Naive thymus-derived CD4-positive, alpha-beta T cell (primary cell): ENCODE measurements around the gene DNASE1. TPM values are rescaled to one million over a fixed set of nuclear protein-coding genes. Genes with fewer than 3 reads are reported as not detected.

Experiments used
- ATAC-seq: fragments of 150-1000 bp; cut with Tn5 transposase; 2 replicates; pipeline ENCODE4 v1.10.0; 2021; ENCODE audit warnings: mild to moderate bottlenecking, moderate library complexity
- CTCF ChIA-PET: fragments of 350-600 bp; sonication (Branson Sonifier 250); formaldehyde crosslinking; loops from one replicate; lab custom pipeline; 2021; ENCODE audit warnings: antibody characterized with exemption; lab: Charles Lee
- POLR2A ChIA-PET: fragments of 350-600 bp; sonication (Branson Sonifier 250); formaldehyde crosslinking; loops from one replicate; lab custom pipeline; 2021; ENCODE audit warnings: antibody characterized with exemption, inconsistent platforms; lab: Charles Lee
- DNase-seq, 9 donors: peaks; one replicate each; pipeline versions ENCODE4 v3.0.0 to v3.0.0-alpha.2; 2020 to 2022; ENCODE audit warnings: mixed read lengths in 1 of 9
- H3K27ac ChIP-seq: one replicate; pipeline ENCODE4 v1.7.0; 2013; ENCODE audit warnings: mild to moderate bottlenecking, low read depth, low read length, moderate library complexity
- H3K27me3 ChIP-seq, 2 donors: one replicate each; pipeline ENCODE4 v1.7.0; 2013; ENCODE audit warnings: low read length in 2 of 2, mild to moderate bottlenecking in 2 of 2, moderate library complexity in 2 of 2; ENCODE audit not compliant: control insufficient read depth in 2 of 2, insufficient read depth in 2 of 2
- H3K36me3 ChIP-seq, 3 experiments: 1 replicate in 2 of 3; 2 replicates in 1 of 3; pipeline ENCODE4 v1.7.0; 2013; ENCODE audit warnings: low read length in 3 of 3, mild to moderate bottlenecking in 3 of 3, moderate library complexity in 1 of 3; ENCODE audit not compliant: insufficient read depth in 3 of 3, control insufficient read depth in 2 of 3
- H3K4me1 ChIP-seq, 2 donors: one replicate each; pipeline ENCODE4 v1.7.0; 2013; ENCODE audit warnings: low read length in 2 of 2, mild to moderate bottlenecking in 2 of 2, moderate library complexity in 1 of 2; ENCODE audit not compliant: control insufficient read depth in 2 of 2, insufficient read depth in 2 of 2
- H3K4me3 ChIP-seq: 2 replicates; pipeline ENCODE4 v1.7.0; 2013; ENCODE audit warnings: mild to moderate bottlenecking, low read length
- H3K9me3 ChIP-seq, 3 experiments: 1 replicate in 2 of 3; 2 replicates in 1 of 3; pipeline ENCODE4 v1.7.0; 2013; ENCODE audit warnings: low read length in 3 of 3; ENCODE audit not compliant: control insufficient read depth in 2 of 3
- H3K27ac Mint-ChIP-seq, 9 donors: one replicate each; pipeline ENCODE4 v1.8.0; 2020 to 2022; ENCODE audit warnings: mixed read lengths in 9 of 9, mild to moderate bottlenecking in 8 of 9, moderate library complexity in 5 of 9, inconsistent platforms in 2 of 9
- H3K27me3 Mint-ChIP-seq, 5 donors: one replicate each; pipeline ENCODE4 v1.8.0; 2021 to 2022; ENCODE audit warnings: mixed read lengths in 5 of 5, mild to moderate bottlenecking in 1 of 5
- H3K36me3 Mint-ChIP-seq, 5 donors: one replicate each; pipeline ENCODE4 v1.8.0; 2020 to 2022; ENCODE audit warnings: mixed read lengths in 5 of 5, mild to moderate bottlenecking in 3 of 5, inconsistent platforms in 1 of 5
- H3K4me1 Mint-ChIP-seq, 7 donors: one replicate each; pipeline ENCODE4 v1.8.0; 2020 to 2022; ENCODE audit warnings: mixed read lengths in 7 of 7, mild to moderate bottlenecking in 3 of 7, inconsistent platforms in 1 of 7
- H3K4me3 Mint-ChIP-seq, 10 donors: one replicate each; pipeline ENCODE4 v1.8.0; 2020 to 2022; ENCODE audit warnings: mild to moderate bottlenecking in 10 of 10, mixed read lengths in 10 of 10, moderate library complexity in 6 of 10, inconsistent platforms in 2 of 10
- H3K9me3 Mint-ChIP-seq, 11 donors: one replicate each; pipeline ENCODE4 v1.8.0; 2020 to 2022; ENCODE audit warnings: mixed read lengths in 11 of 11, mild to moderate bottlenecking in 4 of 11, inconsistent platforms in 1 of 11, moderate library complexity in 1 of 11
- intact Hi-C, 2 donors: fragments of 100-400 bp; cut with micrococcal nuclease; formaldehyde crosslinking; loops; one replicate each; pipeline ENCODE4 v1.15.1; 2023
- polyA plus RNA-seq, 2 donors: library from polyadenylated mRNA; unstranded; fragments of 300-500 nt; fragmentation: Illumina TruSeq; gene quantifications; one replicate each; pipeline ENCODE4 v1.2.3, GENCODE V29; 2021
- total RNA-seq, 6 experiments: library from RNA in 5 of 6; stranded (reverse) in 5 of 6; gene quantifications; 1 replicate in 5 of 6; 2 replicates in 1 of 6; pipeline ENCODE4 v1.2.3 and lab custom pipeline; 2021 to 2026

The DNASE1 gene
- total and polyA plus RNA-seq, 7 experiments from 2014 or later = 5.6 to 59.6 (median 35.9) TPM

GRCh38 chr16:3670711-3671110 is 16.2 kb downstream of the DNASE1 start:
- CTCF ChIA-PET = no interaction called here
- Mint-ChIP-seq H3K36me3 (peaks cover 0 to 18% (median 6%) of the 10 kb centered on the region in 5 donors), H3K27ac (peak overlapping the region in 3 of 9 donors; percentile 28 to 41 (median 34))

GRCh38 chr16:3671424-3671823 is 16.9 kb downstream of the DNASE1 start:
- Histone ChIP-seq H3K9me3 (no peaks in the 10 kb centered on the region), H3K4me1 (peaks cover 0 to under 1% of the 10 kb centered on the region in 2 donors), H3K36me3 (peaks cover 0 to 74% (median 5%) of the 10 kb centered on the region in 3 experiments), H3K4me3 (no peak overlapping the region), H3K27me3 (no peaks in the 10 kb centered on the region), H3K27ac (no peak overlapping the region)
- CTCF ChIA-PET = no interaction called here
- Mint-ChIP-seq H3K9me3 (no peaks in the 10 kb centered on the region), H3K27ac (peak overlapping the region in 1 of 9 donors; percentile 39), H3K4me3 (no peak overlapping the region), H3K27me3 (no peaks in the 10 kb centered on the region), H3K4me1 (peaks cover 0 to 14% (median 2%) of the 10 kb centered on the region in 7 donors), H3K36me3 (peaks cover 0 to 18% (median 6%) of the 10 kb centered on the region in 5 donors)
- ATAC-seq (no peak), DNase-seq (no peak)
- POLR2A ChIA-PET = no interaction called here
- intact Hi-C loops = no loop called here

More at GRCh38 chr16:3670711-3671110, 16.2 kb downstream of the DNASE1 start:
- ATAC-seq (no peak), DNase-seq (no peak)
- peaks cover 5 to 7% of the 10 kb centered on the region in 2 donors for H3K4me1 ChIP-seq
- POLR2A ChIA-PET = no interaction called here
- Mint-ChIP-seq H3K27me3 (no peaks in the 10 kb centered on the region), H3K4me3 (no peak overlapping the region), H3K9me3 (no peaks in the 10 kb centered on the region), H3K4me1 (peaks cover 5 to 21% (median 9%) of the 10 kb centered on the region in 7 donors)
- H3K27me3 ChIP-seq = no peaks in the 10 kb centered on the region
- intact Hi-C loops = no loop called here
- H3K27ac ChIP-seq = no peak overlapping the region
- no peak overlapping the region for H3K4me3 ChIP-seq
- H3K9me3 ChIP-seq = no peaks in the 10 kb centered on the region
- H3K36me3 ChIP-seq = peaks cover 0 to 67% (median 5%) of the 10 kb centered on the region in 3 experiments

- Histone ChIP-seq H3K4me1 (no peaks in the 10 kb centered on the region), H3K27ac (no peak overlapping the region), H3K36me3 (peaks cover 0 to 81% (median 10%) of the 10 kb centered on the region in 3 experiments), H3K27me3 (no peaks in the 10 kb centered on the region), H3K4me3 (no peak overlapping the region), H3K9me3 (no peaks in the 10 kb centered on the region)
- Mint-ChIP-seq H3K27ac (no peak overlapping the region), H3K9me3 (no peaks in the 10 kb centered on the region), H3K4me3 (no peak overlapping the region), H3K27me3 (no peaks in the 10 kb centered on the region), H3K36me3 (peaks cover 0 to 21% (median 9%) of the 10 kb centered on the region in 5 donors), H3K4me1 (peaks cover 0 to 10% (median 0%) of the 10 kb centered on the region in 7 donors)
- no peak for ATAC-seq
- POLR2A ChIA-PET = no interaction called here
- intact Hi-C loops = no loop called here
- CTCF ChIA-PET = no interaction called here
- no peak for DNase-seq
Measured at GRCh38 chr16:3672571-3673041, 18.1 kb downstream of the DNASE1 start.

- H3K27me3 Mint-ChIP-seq = no peaks in the 10 kb centered on the region
- no peak for DNase-seq
- no peak for ATAC-seq
- Histone ChIP-seq H3K9me3 (no peaks in the 10 kb centered on the region), H3K27ac (no peak overlapping the region), H3K27me3 (no peaks in the 10 kb centered on the region), H3K36me3 (peaks cover 0 to 86% (median 11%) of the 10 kb centered on the region in 3 experiments), H3K4me3 (no peak overlapping the region), H3K4me1 (no peaks in the 10 kb centered on the region)
- peak overlapping the region in 3 of 9 donors; percentile 28 to 67 (median 36) for H3K27ac Mint-ChIP-seq
- peaks cover 0 to under 1% (median 0%) of the 10 kb centered on the region in 11 donors for H3K9me3 Mint-ChIP-seq
- H3K4me3 Mint-ChIP-seq = no peak overlapping the region
- intact Hi-C loops = no loop called here
- ChIA-PET POLR2A (no interaction called here), CTCF (no interaction called here)
- H3K4me1 Mint-ChIP-seq = peaks cover 0 to 10% (median 0%) of the 10 kb centered on the region in 7 donors
- peaks cover 0 to 27% (median 11%) of the 10 kb centered on the region in 5 donors for H3K36me3 Mint-ChIP-seq
Measured at GRCh38 chr16:3673201-3673600, 18.7 kb downstream of the DNASE1 start.

- Histone ChIP-seq H3K9me3 (no peaks in the 10 kb centered on the region), H3K27me3 (no peaks in the 10 kb centered on the region), H3K4me3 (no peak overlapping the region), H3K4me1 (no peaks in the 10 kb centered on the region), H3K36me3 (peaks cover 0 to 85% (median 11%) of the 10 kb centered on the region in 3 experiments), H3K27ac (no peak overlapping the region)
- no peaks in the 10 kb centered on the region for H3K27me3 Mint-ChIP-seq
- ATAC-seq (no peak), DNase-seq (no peak)
- ChIA-PET POLR2A (no interaction called here), CTCF (interaction anchor here (0.5 kb wide), 1 partner anchor 670 kb away, joined by 3 read pairs; no protein-coding TSS in a partner anchor)
- H3K36me3 Mint-ChIP-seq = peaks cover 0 to 31% (median 11%) of the 10 kb centered on the region in 5 donors
- intact Hi-C loops = no loop called here
- no peak overlapping the region for H3K4me3 Mint-ChIP-seq
- peak overlapping the region in 3 of 9 donors; percentile 21 to 67 (median 28) for H3K27ac Mint-ChIP-seq
- peaks cover 0 to 1% (median 0%) of the 10 kb centered on the region in 11 donors for H3K9me3 Mint-ChIP-seq
- H3K4me1 Mint-ChIP-seq = peaks cover 0 to 9% (median 0%) of the 10 kb centered on the region in 7 donors
Measured at GRCh38 chr16:3673676-3674377, 19.3 kb downstream of the DNASE1 start.

- peaks cover 0 to 1% (median 0%) of the 10 kb centered on the region in 11 donors for H3K9me3 Mint-ChIP-seq
- CTCF ChIA-PET = interaction anchor here (0.5 to 0.8 kb wide), 2 partner anchors 17 to 671 kb away, joined by 3 read pairs; no protein-coding TSS in a partner anchor
- Histone ChIP-seq H3K4me3 (no peak overlapping the region), H3K9me3 (no peaks in the 10 kb centered on the region), H3K27me3 (no peaks in the 10 kb centered on the region), H3K36me3 (peaks cover 0 to 91% (median 11%) of the 10 kb centered on the region in 3 experiments), H3K4me1 (no peaks in the 10 kb centered on the region), H3K27ac (no peak overlapping the region)
- H3K27me3 Mint-ChIP-seq = no peaks in the 10 kb centered on the region
- no peak overlapping the region for H3K27ac Mint-ChIP-seq
- POLR2A ChIA-PET = no interaction called here
- intact Hi-C loops = no loop called here
- peaks cover 0 to 3% (median 0%) of the 10 kb centered on the region in 7 donors for H3K4me1 Mint-ChIP-seq
- no peak overlapping the region for H3K4me3 Mint-ChIP-seq
- no peak for ATAC-seq
- DNase-seq = no peak
- peaks cover 0 to 37% (median 9%) of the 10 kb centered on the region in 5 donors for H3K36me3 Mint-ChIP-seq
Measured at GRCh38 chr16:3674513-3675295, 20.2 kb downstream of the DNASE1 start.
